Measurements from ENCODE around the gene KIF15. TPM values are rescaled to one million over a fixed set of nuclear protein-coding genes. Genes with fewer than 3 reads are reported as not detected.
A peak's percentile ranks its signal among the peaks of the same experiment; 100 is the strongest.
"Not testable (repeated sequence)": the region's sequence is repeated elsewhere in the genome, so short reads cannot be mapped to it uniquely, and the experiment has no call there.

KIF15 gene
- total and polyA plus RNA-seq, 8 donors: 0.09 to 0.62 (median 0.30) TPM

DNA sequence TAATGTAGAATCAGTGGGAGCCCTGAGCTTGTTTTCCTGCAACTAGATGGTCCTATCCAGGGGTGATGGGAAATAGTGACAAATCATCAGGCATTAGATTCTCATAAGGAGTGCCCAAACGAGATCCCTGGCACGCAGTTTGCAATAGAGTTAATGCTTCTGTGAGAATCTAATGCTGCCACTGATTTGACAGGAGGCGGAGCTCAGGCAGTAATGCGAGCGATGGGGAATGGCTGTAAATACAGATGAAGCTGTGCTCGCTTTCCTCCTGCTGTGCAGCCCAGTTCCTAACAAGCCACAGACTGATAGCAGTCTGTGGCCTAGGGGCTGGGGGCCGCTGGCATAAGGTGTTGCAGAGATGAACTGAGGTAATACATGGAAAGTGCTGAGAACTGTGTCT, 71.8 kb downstream of the KIF15 start:
- Histone ChIP-seq H3K27me3 (no peaks in the 10 kb centered on the region), H3K27ac (no peak overlapping the region), H3K9me3 (no peaks in the 10 kb centered on the region), H3K4me3 (no peak overlapping the region), H3K36me3 (no peaks in the 10 kb centered on the region), H3K4me1 (no peaks in the 10 kb centered on the region)
- TF ChIP-seq, protein P1, sequence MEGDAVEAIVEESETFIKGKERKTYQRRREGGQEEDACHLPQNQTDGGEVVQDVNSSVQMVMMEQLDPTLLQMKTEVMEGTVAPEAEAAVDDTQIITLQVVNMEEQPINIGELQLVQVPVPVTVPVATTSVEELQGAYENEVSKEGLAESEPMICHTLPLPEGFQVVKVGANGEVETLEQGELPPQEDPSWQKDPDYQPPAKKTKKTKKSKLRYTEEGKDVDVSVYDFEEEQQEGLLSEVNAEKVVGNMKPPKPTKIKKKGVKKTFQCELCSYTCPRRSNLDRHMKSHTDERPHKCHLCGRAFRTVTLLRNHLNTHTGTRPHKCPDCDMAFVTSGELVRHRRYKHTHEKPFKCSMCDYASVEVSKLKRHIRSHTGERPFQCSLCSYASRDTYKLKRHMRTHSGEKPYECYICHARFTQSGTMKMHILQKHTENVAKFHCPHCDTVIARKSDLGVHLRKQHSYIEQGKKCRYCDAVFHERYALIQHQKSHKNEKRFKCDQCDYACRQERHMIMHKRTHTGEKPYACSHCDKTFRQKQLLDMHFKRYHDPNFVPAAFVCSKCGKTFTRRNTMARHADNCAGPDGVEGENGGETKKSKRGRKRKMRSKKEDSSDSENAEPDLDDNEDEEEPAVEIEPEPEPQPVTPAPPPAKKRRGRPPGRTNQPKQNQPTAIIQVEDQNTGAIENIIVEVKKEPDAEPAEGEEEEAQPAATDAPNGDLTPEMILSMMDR (IDR thresholded peaks at IDR 0.05): no peak
- intact Hi-C loops (cut with DNase I): no loop called here
- ATAC-seq (no peak), FAIRE-seq (no peak), DNase-seq (no peak)
- WGBS, 2 donors: 63 to 68% methylated on average over 7 of the region's 7 CpGs

DNA sequence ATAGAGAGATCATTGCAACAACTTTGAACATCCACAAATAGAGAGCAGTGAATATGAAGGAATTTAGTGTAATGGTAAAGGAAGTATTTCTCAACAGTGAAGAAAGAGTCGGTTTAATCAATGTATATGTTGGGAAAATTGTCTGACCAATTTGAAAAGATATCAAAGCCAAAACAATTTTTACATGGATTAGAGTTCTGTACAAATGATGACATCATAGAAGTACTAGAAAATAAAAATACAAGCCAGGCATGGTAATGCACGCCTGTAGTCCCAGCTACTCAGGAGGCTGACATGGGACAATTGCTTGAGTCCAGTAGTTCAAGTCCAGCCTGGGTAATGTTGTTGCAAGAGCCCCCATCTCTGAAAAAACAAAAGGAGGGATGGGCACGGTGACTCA, 74.1 kb downstream of the KIF15 start:
- no peaks in the 10 kb centered on the region for H3K27me3 ChIP-seq
- ATAC-seq: no peak
- TF ChIP-seq, protein P1 (IDR thresholded peaks at IDR 0.05): no peak
- H3K27ac ChIP-seq: no peak overlapping the region
- H3K4me3 ChIP-seq: no peak overlapping the region
- no peak for DNase-seq
- no peaks in the 10 kb centered on the region for H3K36me3 ChIP-seq
- H3K4me1 ChIP-seq: no peaks in the 10 kb centered on the region
- H3K9me3 ChIP-seq: no peaks in the 10 kb centered on the region
- intact Hi-C loops (cut with DNase I): no loop called here
- FAIRE-seq: no peak
- WGBS, 2 donors: 99 to 100% methylated on average over 3 of the region's 3 CpGs

DNA sequence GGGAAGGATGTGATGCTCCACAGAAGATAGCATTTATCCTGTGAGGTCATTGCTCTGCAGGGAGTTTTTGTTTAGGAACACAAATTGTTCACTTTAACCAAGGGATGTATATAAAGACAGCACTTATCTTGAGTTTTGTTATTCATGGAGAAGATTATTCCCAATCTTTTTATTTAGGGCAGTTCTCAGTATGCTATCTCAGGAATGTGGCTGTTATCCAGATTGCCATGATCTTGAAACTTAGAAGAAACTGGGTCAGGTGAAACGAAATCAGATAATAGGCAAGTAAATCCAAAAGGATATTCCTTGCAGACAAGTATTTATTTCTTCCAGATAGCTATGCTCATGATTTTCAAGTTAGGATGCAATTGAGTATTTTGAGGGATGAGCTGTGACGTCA, 80.8 kb downstream of the KIF15 start:
- intact Hi-C loops (cut with DNase I): no loop called here

DNA sequence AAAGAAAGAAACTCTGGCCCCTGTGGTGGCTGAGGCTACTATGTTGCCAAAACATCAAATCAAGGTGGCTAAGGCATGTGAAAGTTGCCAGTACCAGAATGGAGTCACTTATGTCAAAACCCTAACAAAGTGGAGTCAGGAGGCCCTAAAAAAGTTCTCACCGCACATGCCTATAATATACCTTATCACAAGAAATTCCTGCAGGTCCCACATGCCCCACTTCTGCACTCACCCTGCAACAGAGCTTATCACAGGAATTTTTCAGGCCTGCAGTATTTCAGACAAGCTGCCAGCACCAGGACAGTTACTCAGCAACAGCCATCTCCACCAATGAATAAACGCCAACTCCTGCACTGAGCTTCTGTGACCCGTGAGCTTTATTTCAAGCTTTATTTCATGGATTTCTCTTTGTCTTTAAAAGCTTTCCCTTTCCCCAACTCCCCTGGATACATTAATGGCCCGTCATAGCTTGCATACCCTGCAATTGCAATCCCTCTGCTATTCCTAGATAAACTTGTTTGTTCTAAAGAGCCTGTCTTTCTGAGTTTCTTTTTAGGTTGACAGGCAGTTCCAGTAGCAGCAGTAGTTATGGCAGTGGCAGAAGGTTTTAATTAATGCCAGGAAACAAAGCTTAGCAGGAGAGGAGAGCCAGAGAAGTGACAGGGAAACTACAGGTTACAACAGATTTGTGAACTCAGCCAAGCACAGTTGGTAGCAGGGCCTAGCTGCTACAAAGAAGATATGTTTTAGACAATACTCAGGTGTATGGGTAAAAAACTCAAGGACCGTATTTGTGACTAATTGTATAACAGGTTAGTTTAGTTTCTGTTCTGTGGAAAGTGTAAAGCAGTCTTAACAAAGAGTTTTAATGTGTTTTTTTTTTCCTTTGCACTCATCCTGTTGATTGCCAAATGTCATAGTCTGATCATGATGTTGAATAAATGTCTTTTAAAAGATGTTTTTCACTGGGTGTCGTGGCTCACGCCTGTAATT, 84.2 kb downstream of the KIF15 start:
- Histone ChIP-seq H3K4me1 (peaks cover 0 to 6% (median 0%) of the 10 kb centered on the region in 3 donors), H3K27me3 (no peaks in the 10 kb centered on the region), H3K9me3 (no peaks in the 10 kb centered on the region), H3K4me3 (no peak overlapping the region), H3K27ac (peak overlapping the region in 3 of 4 donors; percentile 43 to 61 (median 58)), H3K36me3 (no peaks in the 10 kb centered on the region)
- 43 to 45% methylated on average over 7 of the region's 7 CpGs for WGBS, 2 donors
- DNase-seq (peak in 2 of 6 donors; percentile 10 to 37), FAIRE-seq (no peak), ATAC-seq (peak; percentile 77 to 92 (median 82))
- TF ChIP-seq, protein P1 (IDR thresholded peaks at IDR 0.05): no peak
- intact Hi-C loops (cut with DNase I): no loop called here

More for the DNA sequence above, 80.8 kb downstream of the KIF15 start:
- Histone ChIP-seq H3K4me3 (no peak overlapping the region), H3K4me1 (peaks cover 0 to 6% (median 0%) of the 10 kb centered on the region in 3 donors), H3K27me3 (no peaks in the 10 kb centered on the region), H3K9me3 (no peaks in the 10 kb centered on the region), H3K27ac (no peak overlapping the region), H3K36me3 (no peaks in the 10 kb centered on the region)
- TF ChIP-seq, protein P1 (IDR thresholded peaks at IDR 0.05): no peak
- 73 to 76% methylated on average over 2 of the region's 2 CpGs for WGBS, 2 donors
- FAIRE-seq (no peak), DNase-seq (no peak), ATAC-seq (no peak)

DNA sequence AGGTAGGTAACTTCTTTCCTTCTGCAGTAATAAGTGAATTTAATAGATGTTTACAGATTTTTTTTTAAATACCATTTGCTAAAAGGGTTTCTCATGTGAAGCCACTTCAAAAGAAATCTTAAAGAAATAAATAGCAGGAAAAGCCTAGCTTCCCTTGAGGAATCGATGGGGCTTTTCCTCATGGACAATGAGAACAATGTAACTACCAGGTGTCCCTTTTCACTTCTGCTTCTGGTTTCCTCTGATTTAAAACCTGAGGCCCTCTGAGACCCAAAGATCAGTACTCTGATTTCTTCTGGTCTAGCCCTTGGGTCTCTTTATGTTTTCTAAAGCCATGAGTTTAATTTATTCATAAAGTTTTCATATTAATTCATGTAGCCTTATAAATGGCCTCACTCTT, 87.0 kb downstream of the KIF15 start:
- no peak for DNase-seq
- no peak overlapping the region for H3K4me3 ChIP-seq
- no peaks in the 10 kb centered on the region for H3K9me3 ChIP-seq
- WGBS, 2 donors: 94 to 95% methylated on average over 1 of the region's 1 CpG
- H3K27ac ChIP-seq: no peak overlapping the region
- intact Hi-C loops (cut with DNase I): no loop called here
- no peaks in the 10 kb centered on the region for H3K27me3 ChIP-seq
- ATAC-seq: no peak
- H3K36me3 ChIP-seq: no peaks in the 10 kb centered on the region
- TF ChIP-seq, protein P1 (IDR thresholded peaks at IDR 0.05): no peak
- H3K4me1 ChIP-seq: peaks cover 0 to 6% (median 0%) of the 10 kb centered on the region in 3 donors
- FAIRE-seq: no peak

GRCh38 chr3:44856663-44857062, 95.1 kb downstream of the KIF15 start:
- WGBS, 2 donors: 98 to 99% methylated on average over 6 of the region's 6 CpGs
- H3K27me3 ChIP-seq; H3K36me3 ChIP-seq; H3K4me3 ChIP-seq; H3K9me3 ChIP-seq; FAIRE-seq; intact Hi-C loops (cut with DNase I); H3K4me1 ChIP-seq; ATAC-seq; DNase-seq; H3K27ac ChIP-seq: not testable (repeated sequence)
